Cardiac fibroblast (primary cell): ENCODE measurements around the gene RNF41.

Experiments used
- DNase-seq, 2 donors: peaks; one replicate each; pipeline versions ENCODE4 v3.0.0 to v3.0.0-alpha.2; 2010; ENCODE audit warnings: low read depth in 2 of 2
- H3K4me3 ChIP-seq, 2 donors: replicated peaks in 1 of 2; 1 replicate in 1 of 2; 2 replicates in 1 of 2; pipeline ENCODE4 v1.5.1; 2011; ENCODE audit warnings: low read depth in 2 of 2, low read length in 2 of 2, mild to moderate bottlenecking in 2 of 2, moderate library complexity in 1 of 2
- CTCF ChIP-seq: IDR thresholded peaks from one replicate; pipeline ENCODE4 v1.5.1; 2011; ENCODE audit warnings: low read depth, mild to moderate bottlenecking, low read length, inconsistent platforms

The RNF41 gene

GRCh38 chr12:56224102-56224701 is 2.5 kb upstream of the RNF41 start, which contains the start of gene NABP2:
NABP2 (plus strand) TSS chr12:56224342; CDS start chr12:56224857, 515 bp downstream.
- DNase-seq, result peak; percentile 98 to 99
- peak; percentile 59 for TF ChIP-seq CTCF
- H3K4me3 ChIP-seq, result peak within 1 kb of the TSS; percentile 72 to 75

- peak overlapping the region in 1 of 2 donors; percentile 38 for H3K4me3 ChIP-seq
- DNase-seq, result no peak
- no peak for TF ChIP-seq CTCF
These were observed 1.9 kb upstream of the RNF41 start for GRCh38 chr12:56223571-56224101.

GRCh38 chr12:56222531-56222895 is 791 bp upstream of the RNF41 start:
- DNase-seq, result no peak
- TF ChIP-seq CTCF, result no peak
- H3K4me3 ChIP-seq, result peak overlapping the region; percentile 87 to 94

- H3K4me3 ChIP-seq, result peak overlapping the region; percentile 87 to 94
- DNase-seq, result peak; percentile 72 to 93
- TF ChIP-seq CTCF, result no peak
These were observed 428 bp downstream of the RNF41 start for GRCh38 chr12:56221232-56221756.

GRCh38 chr12:56220611-56221231 is 1.0 kb downstream of the RNF41 start:
- TF ChIP-seq CTCF, result no peak
- peak overlapping the region; percentile 87 to 94 for H3K4me3 ChIP-seq
- peak; percentile 66 to 73 for DNase-seq

- H3K4me3 ChIP-seq, result no peak overlapping the region
- no peak for TF ChIP-seq CTCF
- no peak for DNase-seq
These were observed 1.9 kb downstream of the RNF41 start for GRCh38 chr12:56219840-56220239.
